Measurements from ENCODE around the gene TM6SF1. TPM values are rescaled to one million over a fixed set of nuclear protein-coding genes. Genes with fewer than 3 reads are reported as not detected.

TM6SF1 gene
- total and polyA plus RNA-seq, 9 of the 15 experiments (the other 6 are each of a cell fraction or from before 2014, with no cell fraction given), result 1.0 to 5.6 (median 3.5) TPM

DNA sequence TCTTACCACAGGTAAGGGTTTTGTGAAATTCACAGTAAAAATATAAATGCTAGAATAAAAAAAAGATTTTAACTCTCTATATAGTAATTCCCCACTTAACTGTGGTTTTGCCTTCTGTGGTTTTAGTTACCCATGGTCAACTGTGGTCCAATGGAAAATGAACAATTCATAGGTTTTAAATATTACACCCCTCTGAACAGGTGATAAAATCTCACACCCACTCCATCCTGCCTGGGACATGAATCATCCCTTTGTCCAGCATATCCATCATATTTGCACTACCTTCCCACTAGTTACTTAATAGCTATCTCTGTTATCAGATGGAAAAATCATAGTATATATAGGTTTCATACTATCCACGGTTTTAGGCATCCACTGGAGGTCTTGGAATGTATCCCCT is 50.9 kb downstream of the TM6SF1 start:
- H3K9ac ChIP-seq (ENCODE audit: insufficient read depth in 1 of 2, low read depth in 2 of 2, low read length in 2 of 2), result no peak overlapping the region
- no TSS peak for BruUV-seq (replicated peaks)
- POLR2A ChIA-PET, result no interaction called here
- ATAC-seq (no peak), FAIRE-seq (no peak), DNase-seq (ENCODE audit: extremely low read depth in 1 of 4, low spot score in 3 of 4) (no peak)
- no peak overlapping the region for H3K4me2 ChIP-seq (ENCODE audit: insufficient read depth, low read length)
- H3K9me3 ChIP-seq (replicated peaks; ENCODE audit: control insufficient read depth, insufficient read depth, low read depth, low read length), result no peaks in the 10 kb centered on the region
- no peak overlapping the region for H3K27ac ChIP-seq (ENCODE audit: extremely low read depth, low read depth, low read length)
- no peak overlapping the region for H3K4me3 ChIP-seq
- in situ Hi-C loops (cut with MboI), result no loop called here
- peaks cover 11% of the 10 kb centered on the region; the same call in 1 of the 3 replicates for H3K36me3 ChIP-seq (ENCODE audit: control insufficient read depth, insufficient read depth, low read length)
- H3K4me1 ChIP-seq (replicated peaks in 1 of 2; ENCODE audit: control insufficient read depth in 2 of 2, insufficient read depth in 2 of 2, low read length in 2 of 2), result no peaks in the 10 kb centered on the region
- 19% methylated on average over 1 of the region's 1 CpG for WGBS (ENCODE audit: insufficient coverage, low coverage, missing lambda C conversion rate)
- intact Hi-C loops (cut with micrococcal nuclease), result no loop called here
- H3K27me3 ChIP-seq (ENCODE audit: control insufficient read depth in 2 of 2, insufficient read depth in 2 of 2, low read length in 2 of 2), result no peaks in the 10 kb centered on the region
- TF ChIP-seq EGR1 (conservative IDR thresholded peaks at IDR 0.05), result peak; percentile 66
- TF ChIP-seq, protein P1, sequence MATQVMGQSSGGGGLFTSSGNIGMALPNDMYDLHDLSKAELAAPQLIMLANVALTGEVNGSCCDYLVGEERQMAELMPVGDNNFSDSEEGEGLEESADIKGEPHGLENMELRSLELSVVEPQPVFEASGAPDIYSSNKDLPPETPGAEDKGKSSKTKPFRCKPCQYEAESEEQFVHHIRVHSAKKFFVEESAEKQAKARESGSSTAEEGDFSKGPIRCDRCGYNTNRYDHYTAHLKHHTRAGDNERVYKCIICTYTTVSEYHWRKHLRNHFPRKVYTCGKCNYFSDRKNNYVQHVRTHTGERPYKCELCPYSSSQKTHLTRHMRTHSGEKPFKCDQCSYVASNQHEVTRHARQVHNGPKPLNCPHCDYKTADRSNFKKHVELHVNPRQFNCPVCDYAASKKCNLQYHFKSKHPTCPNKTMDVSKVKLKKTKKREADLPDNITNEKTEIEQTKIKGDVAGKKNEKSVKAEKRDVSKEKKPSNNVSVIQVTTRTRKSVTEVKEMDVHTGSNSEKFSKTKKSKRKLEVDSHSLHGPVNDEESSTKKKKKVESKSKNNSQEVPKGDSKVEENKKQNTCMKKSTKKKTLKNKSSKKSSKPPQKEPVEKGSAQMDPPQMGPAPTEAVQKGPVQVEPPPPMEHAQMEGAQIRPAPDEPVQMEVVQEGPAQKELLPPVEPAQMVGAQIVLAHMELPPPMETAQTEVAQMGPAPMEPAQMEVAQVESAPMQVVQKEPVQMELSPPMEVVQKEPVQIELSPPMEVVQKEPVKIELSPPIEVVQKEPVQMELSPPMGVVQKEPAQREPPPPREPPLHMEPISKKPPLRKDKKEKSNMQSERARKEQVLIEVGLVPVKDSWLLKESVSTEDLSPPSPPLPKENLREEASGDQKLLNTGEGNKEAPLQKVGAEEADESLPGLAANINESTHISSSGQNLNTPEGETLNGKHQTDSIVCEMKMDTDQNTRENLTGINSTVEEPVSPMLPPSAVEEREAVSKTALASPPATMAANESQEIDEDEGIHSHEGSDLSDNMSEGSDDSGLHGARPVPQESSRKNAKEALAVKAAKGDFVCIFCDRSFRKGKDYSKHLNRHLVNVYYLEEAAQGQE (IDR thresholded peaks at IDR 0.05; ENCODE audit: borderline replicate concordance), result no peak
- TF ChIP-seq, protein P1 (CRISPR knock-in tag; IDR thresholded peaks at IDR 0.05; ENCODE audit: low read depth), result no peak
- no peak overlapping the region for H2AFZ ChIP-seq (ENCODE audit: low read depth, low read length)
- CTCF ChIA-PET (ENCODE audit: low intra/inter-chr PET ratio), result no interaction called here
- H3K9me1 ChIP-seq (ENCODE audit: control insufficient read depth, insufficient read depth, low read length), result no peaks in the 10 kb centered on the region
- H4K20me1 ChIP-seq (replicated peaks; ENCODE audit: control insufficient read depth, insufficient read depth, low read length), result no peaks in the 10 kb centered on the region
- H3K79me2 ChIP-seq (ENCODE audit: control insufficient read depth, insufficient read depth, low read length), result no peaks in the 10 kb centered on the region

All from K562 (cell line).